KMS-11 (cell line): ENCODE data around the gene GPR149.

ENCODE experiments used
- H2AFZ ChIP-seq: fragments of 200-600 bp; sonication (generic); 2 replicates; pipeline ENCODE4 v1.6.1; 2016; ENCODE audit warnings: antibody characterized with exemption, mixed run types, low read depth
- H3K27ac ChIP-seq: fragments of 200-600 bp; sonication (generic); 2 replicates; pipeline ENCODE4 v1.6.1; 2016; ENCODE audit warnings: mild to moderate bottlenecking, mixed run types
- H3K27me3 ChIP-seq: fragments of 200-600 bp; sonication (generic); 2 replicates; pipeline ENCODE4 v1.6.1; 2017; ENCODE audit warnings: mild to moderate bottlenecking, low read depth, mixed run types, moderate library complexity; ENCODE audit not compliant: insufficient read depth
- H3K36me3 ChIP-seq: fragments of 200-600 bp; sonication (generic); 2 replicates; pipeline ENCODE4 v1.6.1; 2017; ENCODE audit warnings: mild to moderate bottlenecking, mixed run types; ENCODE audit not compliant: insufficient read depth
- H3K4me1 ChIP-seq: fragments of 200-600 bp; sonication (generic); 2 replicates; pipeline ENCODE4 v1.6.1; 2016; ENCODE audit warnings: mild to moderate bottlenecking, low read depth, mixed run types; ENCODE audit not compliant: poor library complexity, severe bottlenecking
- H3K4me2 ChIP-seq: fragments of 200-600 bp; sonication (generic); 2 replicates; pipeline ENCODE4 v1.7.0; 2016; ENCODE audit warnings: mild to moderate bottlenecking, mixed run types
- H3K4me3 ChIP-seq: fragments of 200-600 bp; sonication (generic); IDR thresholded peaks from 2 replicates; pipeline ENCODE4 v1.6.1; 2017; ENCODE audit warnings: low read depth, low read length, mixed read lengths; ENCODE audit not compliant: insufficient read depth
- H3K79me2 ChIP-seq: fragments of 200-600 bp; sonication (generic); 2 replicates; pipeline ENCODE4 v1.6.1; 2016; ENCODE audit warnings: low read depth, mixed run types; ENCODE audit not compliant: insufficient read depth
- H3K9ac ChIP-seq: fragments of 200-600 bp; sonication (generic); 2 replicates; pipeline ENCODE4 v1.6.1; 2016; ENCODE audit warnings: mild to moderate bottlenecking, mixed run types
- H4K20me1 ChIP-seq: fragments of 200-600 bp; sonication (generic); 2 replicates; pipeline ENCODE4 v1.6.1; 2016; ENCODE audit warnings: mild to moderate bottlenecking, mixed run types; ENCODE audit not compliant: insufficient read depth
- CTCF ChIP-seq: fragments of 200-600 bp; sonication (generic); conservative IDR thresholded peaks from 2 replicates; pipeline ENCODE4 v1.6.1; 2017; ENCODE audit warnings: low read depth, mild to moderate bottlenecking, antibody characterized with exemption, low read length, moderate library complexity, mixed read lengths

The GPR149 gene

GRCh38 chr3:154310840-154311239, 119.2 kb downstream of the GPR149 start:
- H4K20me1 ChIP-seq = no peaks in the 10 kb centered on the region; the same call in 1 of the 2 replicates
- H3K27ac ChIP-seq = no peak overlapping the region
- TF ChIP-seq CTCF = no peak
- no peaks in the 10 kb centered on the region for H3K27me3 ChIP-seq
- no peak overlapping the region for H3K4me3 ChIP-seq
- no peak overlapping the region for H3K4me2 ChIP-seq
- H3K79me2 ChIP-seq = peaks cover 5% of the 10 kb centered on the region; the same call in 1 of the 2 replicates
- H3K4me1 ChIP-seq = peaks cover 21% of the 10 kb centered on the region
- H3K9ac ChIP-seq = no peak overlapping the region
- H3K36me3 ChIP-seq = peaks cover 15% of the 10 kb centered on the region
- no peak overlapping the region for H2AFZ ChIP-seq

- Histone ChIP-seq H3K9ac (no peak overlapping the region), H3K36me3 (peaks cover 9% of the 10 kb centered on the region; the same call in 1 of the 2 replicates), H3K27me3 (no peaks in the 10 kb centered on the region), H4K20me1 (no peaks in the 10 kb centered on the region), H3K27ac (no peak overlapping the region), H3K79me2 (no peaks in the 10 kb centered on the region), H3K4me3 (no peak overlapping the region), H3K4me2 (no peak overlapping the region), H3K4me1 (peaks cover 21% of the 10 kb centered on the region), H2AFZ (no peak overlapping the region)
- TF ChIP-seq CTCF = no peak
Measured at GRCh38 chr3:154307363-154307762, 122.6 kb downstream of the GPR149 start.

- Histone ChIP-seq H4K20me1 (no peaks in the 10 kb centered on the region), H3K27ac (no peak overlapping the region), H3K27me3 (no peaks in the 10 kb centered on the region), H3K4me2 (no peak overlapping the region), H3K4me1 (peaks cover 20% of the 10 kb centered on the region), H3K79me2 (no peaks in the 10 kb centered on the region), H3K36me3 (peaks cover 9% of the 10 kb centered on the region; the same call in 1 of the 2 replicates), H2AFZ (no peak overlapping the region), H3K4me3 (no peak overlapping the region), H3K9ac (no peak overlapping the region)
- TF ChIP-seq CTCF = no peak
Measured at GRCh38 chr3:154304936-154305335, 125.1 kb downstream of the GPR149 start.

- H3K4me1 ChIP-seq = peaks cover 17% of the 10 kb centered on the region
- H3K36me3 ChIP-seq = peaks cover 9% of the 10 kb centered on the region; the same call in 1 of the 2 replicates
- no peak for TF ChIP-seq CTCF
- H3K79me2 ChIP-seq = no peaks in the 10 kb centered on the region
- H3K27ac ChIP-seq = no peak overlapping the region
- H3K4me2 ChIP-seq = no peak overlapping the region
- no peak overlapping the region for H2AFZ ChIP-seq
- H3K27me3 ChIP-seq = no peaks in the 10 kb centered on the region
- no peak overlapping the region for H3K4me3 ChIP-seq
- H4K20me1 ChIP-seq = peaks cover 2% of the 10 kb centered on the region; the same call in 1 of the 2 replicates
- H3K9ac ChIP-seq = no peak overlapping the region
Measured at GRCh38 chr3:154304116-154304786, 125.7 kb downstream of the GPR149 start.
